Stimulated activated CD4-positive, alpha-beta T cell treated with anti-CD3 and anti-CD28 coated beads, TNF-alpha, amount 100 ng/mL, for 24 hours (primary cell): ENCODE data around the gene GPR155.

Experiments used
- DNase-seq, 3 experiments: peaks; one replicate each; pipeline ENCODE4 v3.0.0-alpha.2; 2020; ENCODE audit warnings: low read depth in 3 of 3

The GPR155 gene

GRCh38 chr2:174486563-174487107, at the start of gene GPR155:
TSS of gene GPR155 (minus strand) at chr2:174487029. CDS start at chr2:174481956, 5,073 bp downstream.
- DNase-seq, result peak in 2 of 3 experiments; percentile 16 to 41

- no peak for DNase-seq
Measured at GRCh38 chr2:174535757-174536703, 49.2 kb upstream of the GPR155 start.

GRCh38 chr2:174535083-174535482, 48.3 kb upstream of the GPR155 start:
- no peak for DNase-seq

- DNase-seq, result no peak
Measured at GRCh38 chr2:174529916-174530315, 43.1 kb upstream of the GPR155 start.

GRCh38 chr2:174527959-174528358, 41.1 kb upstream of the GPR155 start:
- DNase-seq, result no peak

- no peak for DNase-seq
Measured at GRCh38 chr2:174527101-174527721, 40.4 kb upstream of the GPR155 start.

- no peak for DNase-seq
Measured at GRCh38 chr2:174524527-174524926, 37.7 kb upstream of the GPR155 start.

GRCh38 chr2:174522553-174522952, 35.7 kb upstream of the GPR155 start:
- no peak for DNase-seq

GRCh38 chr2:174518395-174518794, 31.6 kb upstream of the GPR155 start:
- no peak for DNase-seq

- no peak for DNase-seq
Measured at GRCh38 chr2:174516501-174517378, 29.9 kb upstream of the GPR155 start.

- no peak for DNase-seq
Measured at GRCh38 chr2:174512345-174512744, 25.5 kb upstream of the GPR155 start.

GRCh38 chr2:174511580-174512260, 24.9 kb upstream of the GPR155 start:
- DNase-seq, result no peak

- no peak for DNase-seq
Measured at GRCh38 chr2:174510583-174511189, 23.9 kb upstream of the GPR155 start.

- no peak for DNase-seq
Measured at GRCh38 chr2:174503161-174503809, 16.5 kb upstream of the GPR155 start.

GRCh38 chr2:174499371-174499770, 12.5 kb upstream of the GPR155 start:
- no peak for DNase-seq

GRCh38 chr2:174495365-174496012, 8.7 kb upstream of the GPR155 start:
- no peak for DNase-seq

GRCh38 chr2:174493549-174494331, 6.9 kb upstream of the GPR155 start:
- no peak for DNase-seq

GRCh38 chr2:174492963-174493431, 6.2 kb upstream of the GPR155 start:
- peak; percentile 20 to 49 (median 38) for DNase-seq

- DNase-seq, result no peak
Measured at GRCh38 chr2:174491947-174492346, 5.1 kb upstream of the GPR155 start.
